Prostate gland (tissue), 2 donors: Measurements from ENCODE around the gene CBLN2. TPM values are rescaled to one million over a fixed set of nuclear protein-coding genes. Genes with fewer than 3 reads are reported as not detected.

ENCODE experiments used
- DNase-seq: peaks from one replicate; pipeline ENCODE4 v3.0.0-alpha.2; 2019; ENCODE audit warnings: low spot score
- H3K27ac ChIP-seq, 2 donors: fragments of 200-600 bp; sonication (generic); 2 replicates each; pipeline ENCODE4 v1.5.1; 2017 to 2019
- H3K27me3 ChIP-seq: fragments of 200-600 bp; sonication (generic); replicated peaks from 2 replicates; pipeline ENCODE4 v1.5.1; 2019; ENCODE audit not compliant: insufficient read depth
- H3K36me3 ChIP-seq, 2 donors: fragments of 200-600 bp; sonication (generic); 1 replicate in 1 of 2; 2 replicates in 1 of 2; pipeline versions ENCODE4 v1.5.1 to v1.8.1; 2017 to 2019
- H3K4me1 ChIP-seq: fragments of 200-600 bp; sonication (generic); replicated peaks from 2 replicates; pipeline ENCODE4 v1.5.1; 2019
- H3K4me3 ChIP-seq, 2 donors: fragments of 200-600 bp; sonication (generic); 2 replicates each; pipeline ENCODE4 v1.5.1; 2017 to 2019
- H3K9me3 ChIP-seq: fragments of 200-600 bp; sonication (generic); 2 replicates; pipeline ENCODE4 v1.5.1; 2017
- CTCF ChIP-seq, 4 experiments: fragments of 200-600 bp in 2 of 4; fragments of 450-650 bp in 2 of 4; sonication (generic) in 2 of 4; IDR thresholded peaks; 1 replicate in 3 of 4; 2 replicates in 1 of 4; pipeline ENCODE4 v1.5.1; 2016 to 2019; ENCODE audit warnings: antibody characterized with exemption in 4 of 4, mild to moderate bottlenecking in 2 of 4, moderate library complexity in 2 of 4
- POLR2A ChIP-seq: fragments of 450-650 bp; IDR thresholded peaks from one replicate; pipeline ENCODE4 v1.6.1; 2016; ENCODE audit warnings: antibody characterized with exemption, mild to moderate bottlenecking
- POLR2AphosphoS5 ChIP-seq: sonication (generic); formaldehyde crosslinking; IDR thresholded peaks from one replicate; pipeline ENCODE4 v1.6.1; 2017; ENCODE audit warnings: antibody characterized with exemption
- WGBS: methylation state at CpG from one replicate; pipeline ENCODE4 v1.1.5; 2018; 5-methylcytosine and 5-hydroxymethylcytosine counted together
- intact Hi-C: fragments of 100-400 bp; cut with DNase I; formaldehyde crosslinking; loops from one replicate; pipeline ENCODE4 v1.14.2; 2022
- total RNA-seq, 2 donors: library from RNA; depleted of rRNA; stranded (reverse); fragments of >200 nt; gene quantifications; one replicate each; pipeline ENCODE4 v1.1.0, GENCODE V29; 2016

Gene CBLN2
- total RNA-seq, 2 donors from 2014 or later, result 1.7 to 6.3 TPM

- TF ChIP-seq POLR2A (no peak), POLR2AphosphoS5 (no peak), CTCF (IDR thresholded peaks at IDR 0.05) (no peak)
- Histone ChIP-seq H3K4me1 (no peaks in the 10 kb centered on the region), H3K27ac (no peak overlapping the region), H3K4me3 (no peak overlapping the region), H3K36me3 (no peaks in the 10 kb centered on the region), H3K9me3 (no peaks in the 10 kb centered on the region), H3K27me3 (no peaks in the 10 kb centered on the region)
- WGBS, result 94% methylated on average over 3 of the region's 3 CpGs
- no peak for DNase-seq
- intact Hi-C loops, result no loop called here
These were observed 22.1 kb upstream of the CBLN2 start for GRCh38 chr18:72566290-72566689.

DNA sequence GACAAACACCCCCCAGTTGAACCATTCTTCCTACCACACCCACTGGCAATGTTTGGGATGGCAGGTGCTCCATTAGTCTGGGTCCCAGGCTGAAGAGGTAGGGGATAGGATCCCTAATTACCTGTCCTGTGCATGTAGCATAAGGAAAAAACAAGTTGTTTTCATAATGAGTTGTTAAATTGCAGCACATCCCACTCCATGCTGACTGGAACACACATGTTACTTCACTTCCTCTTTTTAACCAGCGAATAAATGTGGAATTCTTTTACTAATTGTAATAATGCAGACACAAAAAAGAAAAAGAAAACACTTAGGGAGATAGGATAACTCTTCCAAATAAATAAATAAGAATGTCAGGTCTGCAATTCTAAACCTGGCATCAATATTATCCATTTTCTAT is 11.8 kb upstream of the CBLN2 start:
- H3K4me3 ChIP-seq, result no peak overlapping the region
- TF ChIP-seq CTCF (IDR thresholded peaks at IDR 0.05) (no peak), POLR2AphosphoS5 (no peak), POLR2A (no peak)
- no peaks in the 10 kb centered on the region for H3K36me3 ChIP-seq
- 60% methylated on average over 1 of the region's 1 CpG for WGBS
- no peak overlapping the region for H3K27ac ChIP-seq
- no peaks in the 10 kb centered on the region for H3K4me1 ChIP-seq
- H3K27me3 ChIP-seq, result no peaks in the 10 kb centered on the region
- no peaks in the 10 kb centered on the region for H3K9me3 ChIP-seq
- DNase-seq, result no peak
- intact Hi-C loops, result no loop called here

DNA sequence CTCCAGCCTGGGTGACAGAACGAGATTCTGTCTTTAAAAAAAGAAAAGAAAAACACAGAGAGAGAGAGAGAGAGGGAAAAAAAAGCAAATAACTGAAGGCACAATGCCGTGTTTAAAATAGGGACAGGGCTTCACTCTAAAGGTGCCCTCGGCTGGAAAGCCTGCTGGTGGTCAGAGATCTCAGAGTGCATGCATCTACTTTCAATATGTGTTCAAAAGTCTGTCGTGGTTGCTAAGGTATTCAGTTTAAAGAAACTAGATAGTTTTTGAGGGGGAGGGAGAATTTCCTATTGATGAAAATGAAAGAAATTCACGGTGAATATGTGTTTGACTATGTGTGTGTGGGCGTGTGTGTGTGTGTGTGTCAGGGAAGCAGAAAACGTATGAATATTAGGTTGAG is 11.0 kb upstream of the CBLN2 start:
- intact Hi-C loops, result no loop called here
- Histone ChIP-seq H3K9me3 (no peaks in the 10 kb centered on the region), H3K4me3 (no peak overlapping the region), H3K4me1 (no peaks in the 10 kb centered on the region), H3K36me3 (no peaks in the 10 kb centered on the region), H3K27me3 (no peaks in the 10 kb centered on the region), H3K27ac (no peak overlapping the region)
- DNase-seq, result no peak
- TF ChIP-seq CTCF (IDR thresholded peaks at IDR 0.05), result no peak
- no peak for TF ChIP-seq POLR2A
- no peak for TF ChIP-seq POLR2AphosphoS5
- 55% methylated on average over 7 of the region's 7 CpGs for WGBS

DNA sequence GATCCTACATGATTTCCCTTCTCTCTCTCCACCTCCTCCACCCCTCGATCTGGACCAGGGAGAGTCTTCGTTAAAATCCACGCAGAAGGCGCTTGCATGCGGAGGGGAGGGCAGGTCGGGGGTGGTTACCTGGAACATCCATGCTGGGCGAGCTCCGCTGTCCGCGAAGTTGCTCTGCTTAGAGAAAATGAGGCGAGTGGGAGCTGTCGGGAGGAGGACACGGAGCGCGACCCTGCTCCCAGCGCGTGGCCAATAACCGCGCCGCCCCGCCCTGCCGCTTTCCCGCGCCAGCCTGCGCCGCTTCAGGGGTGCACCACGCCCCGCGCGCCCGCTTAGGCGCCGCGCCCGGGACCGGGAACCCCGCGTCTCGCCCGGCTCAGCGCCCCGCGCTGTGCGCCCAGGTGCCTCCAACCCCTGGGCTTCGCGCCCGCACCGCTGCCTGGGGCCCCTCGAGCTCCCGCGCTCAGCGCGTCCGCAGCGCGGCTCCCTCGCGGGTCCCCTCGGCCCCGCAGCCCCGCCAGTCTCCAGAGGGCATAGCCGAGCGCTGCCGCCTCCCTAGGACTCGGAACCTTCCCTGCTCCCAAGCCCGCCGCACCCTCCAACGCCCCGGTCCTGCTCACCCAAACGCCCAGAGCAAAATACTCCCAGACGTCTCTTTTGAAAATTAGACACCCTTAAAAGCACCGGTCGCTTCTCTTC is 636 bp downstream of the CBLN2 start:
- Histone ChIP-seq H3K9me3 (no peaks in the 10 kb centered on the region), H3K4me1 (no peaks in the 10 kb centered on the region), H3K27me3 (peaks cover 7% of the 10 kb centered on the region), H3K27ac (no peak overlapping the region), H3K4me3 (peak overlapping the region; percentile 0 to 19), H3K36me3 (no peaks in the 10 kb centered on the region)
- intact Hi-C loops, result loop anchor here (5.0 kb wide), 1 partner anchor 1611 kb away; no protein-coding TSS in a partner anchor
- WGBS, result 2% methylated on average over 72 of the region's 73 CpGs
- DNase-seq, result no peak
- no peak for TF ChIP-seq POLR2AphosphoS5
- no peak for TF ChIP-seq POLR2A
- no peak for TF ChIP-seq CTCF (IDR thresholded peaks at IDR 0.05)

- Histone ChIP-seq H3K4me1 (no peaks in the 10 kb centered on the region), H3K27me3 (peaks cover 7% of the 10 kb centered on the region), H3K36me3 (no peaks in the 10 kb centered on the region), H3K27ac (no peak overlapping the region), H3K9me3 (no peaks in the 10 kb centered on the region), H3K4me3 (peak overlapping the region; percentile 0 to 19)
- TF ChIP-seq POLR2A, result no peak
- TF ChIP-seq POLR2AphosphoS5, result no peak
- TF ChIP-seq CTCF (IDR thresholded peaks at IDR 0.05), result no peak
- no peak for DNase-seq
- WGBS, result 1% methylated on average over 20 of the region's 20 CpGs
- intact Hi-C loops, result loop anchor here (5.0 kb wide), 1 partner anchor 1611 kb away; no protein-coding TSS in a partner anchor
These were observed 1.2 kb downstream of the CBLN2 start for GRCh38 chr18:72542984-72543356.
